ENCODE data around the gene FAM168A.

DNA sequence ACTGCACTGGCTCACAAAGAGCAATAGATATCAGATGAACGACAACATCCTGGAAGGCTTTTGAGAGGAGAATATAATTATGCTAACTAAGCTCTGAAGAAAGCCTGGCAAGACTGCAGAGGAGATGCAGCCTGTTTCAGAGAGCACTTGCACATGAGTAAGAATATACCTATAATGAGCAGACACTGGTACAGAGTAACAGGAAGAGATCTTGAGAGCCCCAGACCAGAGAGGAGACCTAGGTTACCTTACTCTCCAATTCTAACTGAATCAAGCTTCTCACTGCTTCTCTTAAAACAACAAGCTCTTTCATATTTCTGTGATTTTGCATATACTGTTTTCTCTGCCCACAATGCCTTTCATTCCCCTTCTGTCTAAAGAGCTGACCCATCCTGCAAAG is 66.5 kb downstream of the FAM168A start:
- TF ChIP-seq, protein P1, sequence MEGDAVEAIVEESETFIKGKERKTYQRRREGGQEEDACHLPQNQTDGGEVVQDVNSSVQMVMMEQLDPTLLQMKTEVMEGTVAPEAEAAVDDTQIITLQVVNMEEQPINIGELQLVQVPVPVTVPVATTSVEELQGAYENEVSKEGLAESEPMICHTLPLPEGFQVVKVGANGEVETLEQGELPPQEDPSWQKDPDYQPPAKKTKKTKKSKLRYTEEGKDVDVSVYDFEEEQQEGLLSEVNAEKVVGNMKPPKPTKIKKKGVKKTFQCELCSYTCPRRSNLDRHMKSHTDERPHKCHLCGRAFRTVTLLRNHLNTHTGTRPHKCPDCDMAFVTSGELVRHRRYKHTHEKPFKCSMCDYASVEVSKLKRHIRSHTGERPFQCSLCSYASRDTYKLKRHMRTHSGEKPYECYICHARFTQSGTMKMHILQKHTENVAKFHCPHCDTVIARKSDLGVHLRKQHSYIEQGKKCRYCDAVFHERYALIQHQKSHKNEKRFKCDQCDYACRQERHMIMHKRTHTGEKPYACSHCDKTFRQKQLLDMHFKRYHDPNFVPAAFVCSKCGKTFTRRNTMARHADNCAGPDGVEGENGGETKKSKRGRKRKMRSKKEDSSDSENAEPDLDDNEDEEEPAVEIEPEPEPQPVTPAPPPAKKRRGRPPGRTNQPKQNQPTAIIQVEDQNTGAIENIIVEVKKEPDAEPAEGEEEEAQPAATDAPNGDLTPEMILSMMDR (IDR thresholded peaks at IDR 0.05) = no peak
- TF ChIP-seq POLR2A (IDR thresholded peaks at IDR 0.05) = no peak

Measured in Peyer's patch (tissue), 4 donors.